ENCODE data around the gene ST3GAL4.

GRCh38 chr11:126348806-126349582 is 6.5 kb upstream of the ST3GAL4 start:
- TF ChIP-seq TAF1 (IDR thresholded peaks at IDR 0.05; ENCODE audit: borderline replicate concordance, low read depth, low read length) (no peak), POLR2A (IDR thresholded peaks at IDR 0.05; ENCODE audit: low read depth, low read length) (no peak), POLR2AphosphoS5 (IDR thresholded peaks at IDR 0.05; ENCODE audit: low read depth, low read length) (no peak)

Data from GM12892 (cell line).